Middle frontal gyrus (tissue), 1 donor: ENCODE measurements around the gene XYLT1.

Source experiments
- DNase-seq: peaks from one replicate; pipeline ENCODE4 v3.0.0-alpha.2; 2015; ENCODE audit warnings: low spot score; ENCODE audit errors: extremely low spot score

XYLT1 gene

DNA sequence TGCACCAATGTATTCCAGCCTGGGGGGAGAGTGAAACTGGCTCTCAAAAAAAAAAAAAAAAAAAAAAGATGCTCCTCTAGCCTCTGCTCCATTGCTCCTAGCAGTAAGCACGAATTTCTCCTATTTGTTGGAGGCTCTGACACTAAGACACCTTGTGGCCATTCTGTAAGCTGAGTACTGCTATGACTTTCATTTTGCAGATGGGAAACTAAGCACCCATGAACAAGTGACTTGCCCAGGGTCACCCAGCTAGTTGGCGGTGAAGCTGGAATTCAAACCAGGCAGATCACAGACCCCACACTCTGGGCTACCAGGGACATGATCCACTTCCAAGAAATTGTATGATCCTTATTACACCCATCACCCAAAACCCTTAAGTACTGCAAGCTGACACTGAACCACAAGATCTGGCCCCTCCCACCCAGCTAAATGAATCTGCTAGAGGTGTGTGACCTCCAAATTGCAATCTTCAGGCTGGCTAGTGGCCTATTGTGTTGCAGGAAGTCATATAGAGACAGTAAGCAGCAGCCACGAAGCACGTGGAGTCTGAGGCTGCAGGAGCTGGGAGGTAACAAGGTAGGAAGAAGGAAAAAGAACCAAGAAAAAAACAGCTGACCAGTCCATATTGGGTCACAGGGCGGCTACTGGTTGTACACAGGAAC, 209.4 kb downstream of the XYLT1 start:
- DNase-seq = no peak

DNA sequence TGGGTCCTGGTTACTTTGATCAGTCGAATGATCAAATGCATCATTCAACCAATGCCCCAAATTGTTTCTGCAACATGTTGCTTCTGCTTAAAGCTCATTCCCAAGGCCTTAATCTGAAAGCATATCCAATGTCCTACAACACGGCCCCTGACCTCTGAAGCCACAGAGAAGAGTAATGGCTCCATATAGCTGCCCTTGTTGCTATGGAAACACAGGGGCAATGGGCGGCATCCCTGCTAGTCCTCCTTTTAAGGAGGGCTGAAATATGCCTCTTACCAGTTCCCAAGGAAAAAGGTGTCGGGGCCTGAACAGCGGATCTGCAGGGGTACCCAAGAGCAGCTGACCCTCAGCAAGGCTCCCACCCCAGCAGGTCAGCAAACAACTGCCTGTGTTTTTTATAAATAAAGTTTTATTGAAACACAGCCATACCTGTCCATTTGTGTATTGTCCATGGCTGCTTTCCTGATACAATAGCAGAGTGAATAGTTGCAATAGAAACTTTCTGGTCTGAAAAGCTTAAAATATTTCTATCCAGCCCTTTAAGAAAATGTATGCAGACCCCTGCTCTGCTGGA, 210.4 kb downstream of the XYLT1 start:
- no peak for DNase-seq

DNA sequence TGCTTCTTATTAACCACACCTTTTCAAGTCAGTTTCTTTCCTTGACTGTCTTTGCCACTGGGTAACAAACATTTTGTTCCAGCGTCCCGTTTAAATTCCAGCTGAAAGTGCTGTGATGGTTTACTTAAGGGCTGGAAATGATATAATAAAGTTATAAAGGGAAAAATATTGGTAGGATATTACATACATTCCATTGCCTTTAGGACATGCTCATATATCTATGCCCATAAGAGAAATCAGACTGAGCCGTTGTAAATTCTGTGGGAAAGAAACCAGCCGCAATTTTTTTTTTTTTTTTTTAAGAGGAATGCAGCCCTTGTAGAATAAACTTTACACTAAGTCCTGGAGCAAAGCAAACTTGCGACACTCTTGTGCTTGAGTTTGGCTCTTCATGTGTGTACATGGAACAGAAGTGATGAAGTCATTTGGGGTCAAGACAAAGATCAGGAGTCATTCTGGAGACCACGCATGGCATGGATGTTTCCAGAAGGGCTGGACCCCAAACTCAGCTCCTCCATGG, 210.9 kb downstream of the XYLT1 start:
- no peak for DNase-seq

DNA sequence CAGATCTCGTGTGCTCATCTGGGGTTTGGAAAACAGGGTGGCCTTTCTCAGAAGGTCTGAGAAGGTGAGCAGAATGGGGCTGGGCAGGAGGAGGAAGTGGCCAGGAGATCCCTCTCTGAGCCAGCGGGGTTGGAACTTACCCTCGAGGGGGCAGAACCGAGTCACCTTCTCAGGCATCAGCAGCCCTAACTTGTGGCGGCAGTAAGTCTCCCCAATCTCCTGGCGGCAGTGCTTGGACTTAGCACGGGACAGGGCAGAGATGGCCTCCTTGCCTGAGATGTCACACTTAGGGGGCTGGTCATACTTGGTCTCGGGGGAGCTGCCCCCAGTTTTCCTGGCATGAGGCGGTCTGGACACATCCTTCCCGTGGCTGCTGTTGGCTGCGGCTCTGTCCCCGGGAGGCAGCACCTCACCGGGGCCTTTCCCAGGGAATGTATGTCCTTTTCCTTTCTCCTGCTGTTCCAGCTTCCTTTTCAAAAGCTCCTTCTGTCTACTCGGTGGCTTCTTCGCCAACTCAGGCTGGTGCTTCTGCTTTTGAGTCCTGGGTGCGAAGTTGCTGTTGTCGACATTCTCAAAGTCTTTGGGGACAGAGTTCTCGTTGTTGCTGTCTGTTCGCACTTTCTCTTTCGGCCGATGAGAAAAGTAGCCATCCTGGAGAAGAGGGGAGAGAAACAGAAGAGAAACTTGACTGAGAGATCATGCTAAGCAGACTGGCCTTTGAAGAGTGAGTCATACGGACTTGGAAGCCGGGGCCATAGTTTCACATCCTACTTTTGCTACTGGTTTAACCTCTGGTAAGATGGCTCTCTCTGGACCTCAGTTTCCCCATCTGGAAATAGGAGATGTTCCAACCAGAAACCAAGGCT, 211.7 kb downstream of the XYLT1 start:
- no peak for DNase-seq

DNA sequence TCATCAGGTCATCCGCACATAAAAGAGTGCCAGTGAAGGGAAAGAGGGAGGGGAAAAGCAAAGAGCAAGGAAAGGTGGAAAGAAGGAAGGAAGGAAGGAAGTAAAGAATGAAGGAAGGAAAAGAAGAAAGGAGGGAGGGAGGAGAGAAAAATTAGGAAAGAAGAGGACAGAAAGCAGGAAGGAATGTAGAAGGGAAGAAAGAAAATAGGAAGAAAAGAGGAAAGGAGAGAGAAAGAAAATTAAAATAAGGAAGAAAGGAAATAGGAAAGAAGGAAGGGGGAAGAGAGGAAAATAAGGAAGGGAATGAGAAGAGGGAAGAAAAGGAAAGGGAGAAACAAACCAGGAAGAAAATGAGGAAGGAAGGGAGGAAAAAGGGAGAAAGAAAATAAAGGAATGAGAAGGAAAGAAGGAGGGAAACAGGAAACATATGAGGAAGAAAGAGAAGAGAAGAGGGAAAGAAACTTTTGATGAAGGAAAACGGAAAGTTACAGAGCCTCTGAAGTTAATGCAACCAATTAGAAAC, 212.6 kb downstream of the XYLT1 start:
- no peak for DNase-seq

DNA sequence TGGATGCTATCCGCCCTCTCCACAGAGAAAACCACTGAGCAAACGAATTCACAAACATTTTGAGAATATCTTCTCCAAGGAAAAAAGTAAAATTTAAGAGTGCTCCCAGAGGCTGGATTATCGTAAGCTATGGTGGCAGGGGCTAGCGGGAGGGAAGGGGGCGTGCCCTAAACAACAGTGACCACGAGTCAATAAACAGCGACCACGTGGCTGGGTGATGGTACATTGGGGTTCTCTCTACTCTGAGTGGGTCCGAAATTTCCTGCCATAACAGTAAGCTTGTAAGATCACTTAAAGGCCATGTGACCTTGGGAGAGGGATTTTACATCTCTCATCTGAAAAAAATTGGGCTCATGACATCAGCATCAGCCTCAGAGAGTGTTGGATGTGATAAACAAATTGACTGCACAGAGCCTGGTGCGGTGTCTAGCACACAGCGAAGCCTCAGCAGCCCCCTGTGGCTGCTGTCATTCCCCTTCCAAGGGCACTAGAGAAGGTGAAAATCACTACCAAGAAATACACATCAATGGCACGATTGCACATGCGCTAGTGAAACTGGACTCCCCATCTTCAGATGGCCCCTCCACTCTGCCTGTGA, 213.2 kb downstream of the XYLT1 start:
- no peak for DNase-seq

DNA sequence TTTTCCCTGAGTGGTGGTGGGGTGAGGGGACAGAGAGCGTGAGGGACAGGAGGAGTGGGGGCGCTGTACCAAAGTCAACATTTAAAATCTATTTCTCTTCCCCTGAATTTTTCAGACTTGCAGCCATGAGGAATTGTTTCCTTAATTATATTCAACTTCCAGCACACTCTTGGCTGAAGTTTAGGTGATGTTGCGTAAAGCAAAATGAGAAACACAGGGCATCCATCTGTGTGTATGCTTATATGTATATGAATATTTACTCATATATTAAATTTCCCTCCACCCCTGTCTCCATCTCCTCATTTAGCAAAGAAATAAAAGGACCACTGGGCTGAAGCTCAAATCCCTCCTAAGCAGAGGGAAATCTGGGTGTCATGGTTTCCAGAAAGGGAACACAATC, 218.1 kb downstream of the XYLT1 start:
- no peak for DNase-seq

DNA sequence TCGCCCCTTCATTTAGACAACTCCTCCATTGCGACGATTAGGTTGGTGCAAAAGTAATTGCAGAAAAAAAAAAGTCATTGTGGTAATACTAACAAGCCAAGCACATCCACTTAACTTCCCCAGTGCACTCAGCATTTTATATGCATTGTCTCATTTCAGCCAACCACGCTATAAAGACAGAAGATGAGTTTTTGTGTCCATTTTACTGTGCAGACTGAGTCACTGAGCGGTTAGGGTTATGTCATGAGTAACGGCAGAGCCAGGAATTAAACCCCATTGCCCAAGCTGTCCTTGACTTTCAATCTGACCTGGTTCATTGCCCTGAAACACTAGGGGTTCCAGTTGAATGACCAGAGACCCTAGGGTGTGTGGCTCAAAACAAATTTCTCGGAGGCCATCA, 218.7 kb downstream of the XYLT1 start:
- DNase-seq = no peak

DNA sequence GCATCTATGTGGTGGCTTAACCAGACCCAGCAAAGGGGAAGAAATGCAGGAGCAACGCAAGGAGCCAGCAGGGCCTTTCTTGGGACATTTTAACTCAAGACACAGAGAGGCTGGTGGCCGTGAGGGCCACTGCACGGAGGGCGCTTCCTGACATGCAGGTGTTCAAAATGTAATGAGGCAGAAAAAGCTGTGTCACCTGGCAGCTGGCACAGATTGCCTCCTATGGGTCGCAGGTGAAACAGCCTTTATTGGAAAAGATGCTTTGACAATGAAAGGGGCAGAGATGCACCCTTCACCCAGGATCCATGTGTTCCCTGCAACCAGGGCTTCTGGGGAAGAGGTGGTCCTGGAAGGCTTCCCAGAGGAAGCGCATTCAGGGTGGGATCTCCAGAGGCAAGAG, 219.3 kb downstream of the XYLT1 start:
- DNase-seq = no peak

DNA sequence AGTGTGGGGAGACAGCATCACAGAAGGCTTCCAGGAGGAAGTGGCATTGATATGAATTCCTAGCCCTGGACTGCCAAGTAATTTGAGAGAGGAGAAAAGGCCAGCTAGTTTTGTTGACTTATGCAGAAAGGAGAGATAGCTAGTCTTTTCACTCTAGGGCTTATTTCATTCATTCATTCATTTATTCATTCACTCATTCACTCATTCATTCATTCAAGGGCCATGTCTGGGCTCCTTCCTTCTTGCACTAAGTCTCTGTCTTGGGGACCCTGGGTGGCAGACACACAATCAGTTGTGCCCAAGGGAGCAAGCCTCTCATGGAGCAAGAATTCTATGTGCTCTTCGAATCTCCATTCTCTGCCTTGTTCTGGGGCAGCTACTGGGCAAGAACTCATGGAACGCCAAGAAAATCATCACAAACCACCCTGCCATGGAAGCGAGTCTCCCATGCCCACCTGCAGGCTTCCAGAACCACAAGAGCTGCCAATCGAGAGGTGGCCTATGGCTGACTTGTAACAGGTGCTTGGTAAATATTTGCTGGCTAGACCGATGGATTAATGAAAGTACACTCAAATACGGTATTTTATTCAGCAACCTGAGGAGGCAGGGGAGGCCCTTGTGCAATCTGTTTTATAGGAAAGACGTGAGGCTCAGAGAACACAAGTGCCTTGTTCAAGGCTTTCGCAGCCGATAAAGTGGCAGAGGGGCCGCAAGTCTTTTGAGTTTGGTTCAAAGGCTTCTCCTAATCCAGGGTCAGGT, 223.6 kb downstream of the XYLT1 start:
- DNase-seq = no peak

DNA sequence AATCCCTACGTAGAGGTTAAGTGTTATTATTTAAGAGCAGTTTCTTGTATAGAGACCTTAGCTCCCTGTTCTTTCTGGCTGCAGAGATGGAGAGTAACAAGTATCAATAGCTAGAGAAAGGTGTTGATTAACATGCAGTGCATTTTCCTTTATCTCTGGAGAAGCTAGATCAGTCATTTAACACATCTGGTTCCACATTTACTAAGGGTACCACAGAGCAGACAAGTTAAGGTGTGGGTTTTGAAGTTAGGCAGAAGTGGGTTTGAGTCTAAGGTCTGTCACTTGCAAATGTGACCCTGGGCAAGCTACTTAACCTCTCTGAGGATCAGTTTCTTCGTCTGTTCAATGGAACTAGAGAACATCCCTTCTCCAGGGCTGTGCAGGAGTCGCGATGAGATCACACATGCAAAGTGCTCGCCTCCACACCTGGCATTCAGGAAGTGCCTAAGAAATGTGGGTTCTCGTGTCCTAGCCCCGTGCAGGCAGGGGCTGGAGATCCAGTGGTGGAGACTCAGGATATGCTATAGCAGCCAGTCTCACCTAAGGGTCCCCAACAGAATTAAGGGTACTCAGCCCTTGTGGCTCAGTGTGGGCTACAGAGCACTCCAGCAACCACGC, 224.4 kb downstream of the XYLT1 start:
- DNase-seq = no peak

DNA sequence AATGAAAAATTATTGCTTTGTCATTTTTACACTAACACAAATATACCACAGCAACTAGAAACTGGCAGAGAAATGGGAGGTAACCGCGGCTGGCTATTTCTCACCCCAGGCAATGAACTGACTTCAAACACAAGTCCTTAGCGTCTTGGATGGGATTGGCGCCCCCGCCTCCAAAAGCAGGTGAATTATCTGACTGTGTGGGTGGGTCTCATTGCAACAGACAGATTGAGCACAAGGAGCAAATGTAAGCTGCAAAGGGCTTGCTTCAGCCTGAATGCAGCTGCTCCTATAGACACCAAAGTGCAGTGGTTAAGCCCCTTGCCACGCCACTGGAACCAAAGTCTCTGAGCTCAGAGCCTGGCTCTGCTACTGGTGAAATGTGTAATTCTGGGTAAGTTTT, 225.0 kb downstream of the XYLT1 start:
- DNase-seq = no peak

DNA sequence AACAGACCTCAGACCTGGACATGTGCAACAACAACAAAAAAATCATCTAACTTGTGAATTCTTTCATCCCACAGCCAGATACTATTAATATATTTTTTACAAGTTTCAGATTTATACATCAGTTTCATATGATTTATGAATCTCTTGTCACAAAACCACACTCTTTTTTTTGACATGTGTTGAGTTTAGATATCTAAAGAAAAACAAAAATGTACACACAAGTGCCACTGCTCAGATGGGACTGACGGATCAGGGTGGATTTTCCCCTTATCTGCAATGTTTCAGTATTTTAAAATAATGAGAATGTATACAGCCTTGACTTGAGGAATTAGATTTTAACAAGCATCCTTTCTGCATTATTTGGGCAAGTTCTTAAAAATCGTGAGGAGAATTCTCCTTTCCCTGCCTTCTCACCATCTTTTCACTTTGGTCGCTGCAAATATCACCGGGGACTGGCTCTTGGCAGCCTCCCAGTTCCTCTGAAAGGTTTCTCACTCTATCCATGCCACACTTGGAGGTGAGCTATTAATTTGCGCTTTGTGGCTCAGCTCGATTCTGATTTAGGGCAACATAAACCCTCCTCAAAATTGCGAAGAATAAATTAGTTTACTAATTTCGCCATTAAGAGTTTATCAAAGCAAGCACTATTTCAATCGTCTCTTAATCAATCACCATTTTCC, 225.7 kb downstream of the XYLT1 start:
- DNase-seq = no peak

DNA sequence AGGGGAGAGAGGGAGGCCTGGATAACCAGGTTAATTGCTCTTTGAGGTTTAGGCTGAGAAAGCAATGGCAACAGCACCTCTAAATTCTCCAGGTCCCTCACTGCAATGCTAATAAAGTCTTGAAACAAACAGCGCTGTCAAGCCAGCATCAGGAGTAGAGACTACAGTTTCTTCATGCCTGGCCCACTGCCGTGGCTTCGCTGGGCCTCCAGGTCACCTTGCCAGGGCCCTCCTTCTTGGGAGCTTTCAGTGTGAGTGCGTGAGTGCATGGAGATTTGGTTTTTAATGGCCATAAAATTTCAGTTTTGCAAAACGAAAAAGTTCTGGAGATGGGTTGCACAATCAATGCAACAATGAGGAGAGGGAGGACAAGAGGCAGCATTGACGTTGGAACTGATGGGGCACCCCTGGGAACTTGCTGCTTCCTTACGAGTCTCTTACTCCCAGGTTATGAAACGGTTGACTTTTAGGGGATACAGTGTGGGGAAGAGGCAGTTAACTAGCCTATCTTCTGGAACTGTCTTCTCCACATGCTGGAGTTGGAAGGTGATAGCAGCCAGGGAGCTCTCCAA, 229.4 kb downstream of the XYLT1 start:
- DNase-seq = no peak

DNA sequence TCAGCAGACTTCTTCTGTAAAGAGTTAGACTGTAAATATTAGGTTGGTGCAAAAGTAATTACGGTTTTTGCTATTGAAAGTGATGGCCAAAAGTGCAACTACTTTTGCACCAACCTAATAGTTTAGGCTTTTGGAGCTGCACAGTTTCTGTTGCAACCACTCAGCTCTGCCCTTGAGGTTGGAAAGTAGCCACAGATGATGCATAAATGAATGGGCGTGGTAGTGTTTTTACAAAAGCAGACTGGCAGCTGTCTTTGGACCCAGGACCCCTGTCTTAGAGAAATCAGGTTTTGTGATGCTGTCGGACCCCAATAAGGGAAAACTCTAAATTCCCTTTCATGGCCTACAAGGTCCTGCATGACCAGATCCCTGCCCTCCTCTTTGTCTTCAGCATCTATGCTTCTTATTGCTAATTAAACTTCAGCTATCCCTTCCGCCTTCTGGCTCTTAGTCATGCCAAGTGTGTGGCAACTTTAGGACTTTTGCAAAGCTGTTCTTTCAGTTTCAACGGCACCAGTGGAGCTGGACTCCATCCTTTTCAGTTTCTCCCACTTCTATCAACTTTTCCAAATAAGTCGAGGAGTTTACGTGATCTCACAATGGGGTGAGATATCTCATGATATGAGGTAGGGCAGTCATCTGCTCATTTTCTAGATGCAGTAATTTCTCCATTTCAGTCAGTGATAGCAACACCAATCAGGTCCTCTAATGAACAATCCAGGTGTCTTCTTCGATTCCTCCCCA, 232.3 kb downstream of the XYLT1 start:
- no peak for DNase-seq

DNA sequence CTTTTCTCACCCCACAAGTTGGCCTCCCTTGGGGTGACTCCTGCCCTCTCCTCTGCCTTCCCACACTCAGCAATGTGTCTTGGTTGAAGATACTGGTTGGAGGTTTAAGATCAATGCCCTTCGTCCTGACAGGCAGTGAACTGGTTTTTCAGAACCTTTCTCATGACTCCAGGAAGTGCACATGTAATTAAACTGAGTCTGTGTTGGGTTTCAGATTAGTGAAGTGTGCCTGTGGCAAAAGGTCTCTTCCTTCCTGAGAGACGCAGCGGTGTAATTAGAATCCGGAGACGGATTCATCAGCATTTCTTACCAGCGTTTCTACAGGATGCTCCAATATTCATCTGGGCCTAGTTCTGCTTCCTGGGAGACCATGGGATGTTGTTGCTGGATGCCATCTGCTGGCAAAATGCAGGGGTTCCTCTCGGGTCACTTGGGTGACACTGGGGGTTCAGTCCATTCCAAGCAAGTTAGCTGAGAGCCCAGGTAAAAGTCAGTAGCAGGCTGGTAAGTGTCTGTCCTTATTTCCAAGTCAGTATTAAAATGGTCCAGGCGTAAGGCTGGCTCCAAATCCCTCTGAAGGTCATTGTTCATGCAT, 233.3 kb downstream of the XYLT1 start:
- no peak for DNase-seq

DNA sequence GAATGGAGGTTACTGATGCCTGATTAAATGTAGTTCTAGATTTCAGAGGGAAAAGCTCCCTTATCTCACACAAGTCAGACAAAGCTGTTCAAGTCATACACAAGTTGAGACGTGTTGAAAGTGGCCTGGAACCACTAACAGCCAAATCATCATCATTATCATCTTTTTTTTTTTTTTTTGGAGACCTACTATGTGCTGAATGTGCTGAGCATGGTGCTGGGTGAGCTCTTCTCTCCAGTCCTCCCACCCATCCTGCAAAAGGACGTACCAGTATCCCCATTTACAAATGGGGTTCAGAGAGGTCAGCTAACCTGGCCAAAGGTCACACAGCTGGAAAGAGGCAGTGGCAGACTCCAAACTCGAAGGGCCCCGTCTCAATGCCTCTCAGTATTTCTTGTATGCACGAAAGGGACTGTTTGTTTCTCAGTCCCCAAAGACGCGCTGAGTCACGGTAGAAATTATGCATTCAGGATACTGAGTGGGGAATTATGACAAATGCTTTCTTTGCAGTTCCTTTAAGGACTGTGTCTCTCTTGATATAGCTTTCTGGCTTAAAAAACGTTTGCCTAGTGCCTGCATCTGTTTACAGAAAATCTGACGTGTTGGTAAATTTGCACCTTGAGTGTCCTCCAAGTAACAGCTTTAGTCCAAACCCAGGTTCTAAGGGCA, 235.5 kb downstream of the XYLT1 start:
- DNase-seq = peak; percentile 30
